Measurements from ENCODE around the gene SNX1.

GRCh38 chr15:64070965-64071851, 24.6 kb upstream of the SNX1 start:
- TF ChIP-seq CTCF (IDR thresholded peaks at IDR 0.05), result no peak
- no peak for TF ChIP-seq ZFX (IDR thresholded peaks at IDR 0.05; ENCODE audit: borderline replicate concordance)

All from 22Rv1 (cell line).